PFSK-1 (cell line): ENCODE data around the gene PHC2.

Experiments
- FOXP2 ChIP-seq: optimal IDR thresholded peaks from 2 replicates; pipeline ENCODE3; 2011; ENCODE audit warnings: borderline replicate concordance, control low read depth, inconsistent platforms; ENCODE audit not compliant: insufficient read depth; ENCODE audit errors: extremely low read length, extremely low read depth
- POLR2AphosphoS5 ChIP-seq: IDR thresholded peaks from 2 replicates; pipeline ENCODE4 v1.6.1; 2012; ENCODE audit warnings: low read depth, mild to moderate bottlenecking, control low read depth, low read length, moderate library complexity
- REST ChIP-seq, 2 experiments: IDR thresholded peaks; 2 replicates each; pipeline versions ENCODE4 v1.6.1 to v1.8.0; 2011 to 2012; ENCODE audit warnings: low read depth in 2 of 2, low read length in 2 of 2, control low read depth in 1 of 2, inconsistent platforms in 1 of 2, mild to moderate bottlenecking in 1 of 2, moderate library complexity in 1 of 2; ENCODE audit not compliant: insufficient read depth in 1 of 2
- SIN3A ChIP-seq: IDR thresholded peaks from 2 replicates; pipeline ENCODE4 v1.6.1; 2012; ENCODE audit warnings: mild to moderate bottlenecking, low read length, moderate library complexity, borderline replicate concordance; ENCODE audit not compliant: insufficient read depth
- TAF1 ChIP-seq: IDR thresholded peaks from 2 replicates; pipeline ENCODE4 v1.6.1; 2012; ENCODE audit warnings: low read length, control low read depth, borderline replicate concordance; ENCODE audit not compliant: insufficient read depth

The PHC2 gene

GRCh38 chr1:33414879-33415278 lies 16.0 kb downstream of the PHC2 start:
- no peak for TF ChIP-seq REST (IDR thresholded peaks at IDR 0.05; ENCODE audit: insufficient read depth in 1 of 2, low read depth in 2 of 2, low read length in 2 of 2)
- no peak for TF ChIP-seq POLR2AphosphoS5
- TF ChIP-seq TAF1: no peak
- TF ChIP-seq SIN3A: no peak
- TF ChIP-seq FOXP2: no peak

- no peak for TF ChIP-seq TAF1
- no peak for TF ChIP-seq FOXP2
- TF ChIP-seq SIN3A: peak; percentile 86; the same call in 1 of the 2 replicates
- TF ChIP-seq REST (IDR thresholded peaks at IDR 0.05; ENCODE audit: insufficient read depth in 1 of 2, low read depth in 2 of 2, low read length in 2 of 2): peak in 1 of 2 experiments; percentile 30; a peak in 1 of 4 replicates
- peak; percentile 79 for TF ChIP-seq POLR2AphosphoS5
Measured at GRCh38 chr1:33410091-33410701, 20.7 kb downstream of the PHC2 start.

GRCh38 chr1:33408093-33408436 lies 22.8 kb downstream of the PHC2 start:
- TF ChIP-seq REST (IDR thresholded peaks at IDR 0.05; ENCODE audit: insufficient read depth in 1 of 2, low read depth in 2 of 2, low read length in 2 of 2): no peak
- no peak for TF ChIP-seq TAF1
- TF ChIP-seq FOXP2: no peak
- no peak for TF ChIP-seq SIN3A
- no peak for TF ChIP-seq POLR2AphosphoS5

GRCh38 chr1:33407352-33408092 lies 23.4 kb downstream of the PHC2 start:
- TF ChIP-seq REST (IDR thresholded peaks at IDR 0.05; ENCODE audit: insufficient read depth in 1 of 2, low read depth in 2 of 2, low read length in 2 of 2) (no peak), POLR2AphosphoS5 (no peak), TAF1 (no peak), SIN3A (no peak), FOXP2 (no peak)
